Duodenal mucosa (tissue), 2 donors: ENCODE data around the gene MIS18A.

Experiments used
- H3K27ac ChIP-seq: one replicate; pipeline ENCODE4 v1.7.0; 2013; ENCODE audit warnings: low read depth, low read length
- H3K27me3 ChIP-seq, 2 donors: one replicate each; pipeline ENCODE4 v1.7.0; 2013; ENCODE audit warnings: low read length in 2 of 2, control low read depth in 1 of 2; ENCODE audit not compliant: insufficient read depth in 2 of 2, control insufficient read depth in 1 of 2
- H3K36me3 ChIP-seq, 2 donors: one replicate each; pipeline ENCODE4 v1.7.0; 2013; ENCODE audit warnings: low read length in 2 of 2, control low read depth in 1 of 2; ENCODE audit not compliant: insufficient read depth in 2 of 2, control insufficient read depth in 1 of 2
- H3K4me1 ChIP-seq, 2 donors: one replicate each; pipeline ENCODE4 v1.7.0; 2013; ENCODE audit warnings: low read length in 2 of 2, control low read depth in 1 of 2; ENCODE audit not compliant: insufficient read depth in 2 of 2, control insufficient read depth in 1 of 2
- H3K4me3 ChIP-seq, 2 donors: one replicate each; pipeline ENCODE4 v1.7.0; 2013; ENCODE audit warnings: low read length in 2 of 2, low read depth in 1 of 2
- H3K9ac ChIP-seq, 2 donors: one replicate each; pipeline ENCODE4 v1.7.0; 2013; ENCODE audit warnings: low read length in 2 of 2, low read depth in 1 of 2
- H3K9me3 ChIP-seq, 2 donors: one replicate each; pipeline ENCODE4 v1.7.0; 2013; ENCODE audit warnings: low read length in 2 of 2, control low read depth in 1 of 2; ENCODE audit not compliant: control insufficient read depth in 1 of 2

MIS18A gene

DNA sequence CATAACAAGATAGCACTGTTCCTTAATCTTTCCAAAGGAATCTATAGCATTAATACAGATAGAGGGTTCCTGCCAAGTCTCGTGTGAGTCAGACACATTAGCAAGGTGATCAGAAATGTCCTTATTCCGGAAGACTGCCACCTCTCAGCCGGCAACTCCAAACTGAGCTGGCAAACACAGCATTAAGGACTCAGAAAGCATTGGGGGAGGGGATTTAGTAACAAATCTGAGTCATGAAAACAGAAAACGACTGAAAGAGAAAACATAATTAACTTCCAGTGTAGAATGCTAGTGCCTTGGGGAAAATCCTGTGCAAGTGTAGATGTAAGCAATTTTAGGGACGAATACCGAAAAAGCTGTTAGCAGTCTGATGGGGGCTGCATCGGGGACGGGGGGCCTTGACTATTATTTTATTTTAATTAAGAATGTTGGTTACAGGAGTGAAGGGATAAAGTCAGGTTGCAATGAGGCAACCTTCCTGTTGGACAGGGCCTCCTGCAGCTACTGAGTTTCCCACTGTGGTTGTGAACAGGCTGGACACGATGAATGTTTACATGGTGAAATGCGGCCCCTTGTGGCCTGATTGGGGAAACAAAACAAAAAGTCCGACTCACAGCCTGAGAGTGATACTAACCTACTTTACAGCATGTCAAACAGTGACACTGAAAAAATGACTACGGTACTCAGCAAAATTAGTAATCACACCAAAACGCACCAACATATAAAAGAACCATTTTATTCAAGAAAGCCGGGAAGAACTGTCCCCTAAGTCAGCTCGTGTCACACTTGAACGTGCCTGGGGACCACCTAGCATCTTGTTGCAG is 20.7 kb downstream of the MIS18A start:
- no peaks in the 10 kb centered on the region for H3K27me3 ChIP-seq
- H3K9me3 ChIP-seq = no peaks in the 10 kb centered on the region
- no peaks in the 10 kb centered on the region for H3K4me1 ChIP-seq
- no peak overlapping the region for H3K9ac ChIP-seq
- no peaks in the 10 kb centered on the region for H3K36me3 ChIP-seq
- H3K27ac ChIP-seq = no peak overlapping the region
- no peak overlapping the region for H3K4me3 ChIP-seq

DNA sequence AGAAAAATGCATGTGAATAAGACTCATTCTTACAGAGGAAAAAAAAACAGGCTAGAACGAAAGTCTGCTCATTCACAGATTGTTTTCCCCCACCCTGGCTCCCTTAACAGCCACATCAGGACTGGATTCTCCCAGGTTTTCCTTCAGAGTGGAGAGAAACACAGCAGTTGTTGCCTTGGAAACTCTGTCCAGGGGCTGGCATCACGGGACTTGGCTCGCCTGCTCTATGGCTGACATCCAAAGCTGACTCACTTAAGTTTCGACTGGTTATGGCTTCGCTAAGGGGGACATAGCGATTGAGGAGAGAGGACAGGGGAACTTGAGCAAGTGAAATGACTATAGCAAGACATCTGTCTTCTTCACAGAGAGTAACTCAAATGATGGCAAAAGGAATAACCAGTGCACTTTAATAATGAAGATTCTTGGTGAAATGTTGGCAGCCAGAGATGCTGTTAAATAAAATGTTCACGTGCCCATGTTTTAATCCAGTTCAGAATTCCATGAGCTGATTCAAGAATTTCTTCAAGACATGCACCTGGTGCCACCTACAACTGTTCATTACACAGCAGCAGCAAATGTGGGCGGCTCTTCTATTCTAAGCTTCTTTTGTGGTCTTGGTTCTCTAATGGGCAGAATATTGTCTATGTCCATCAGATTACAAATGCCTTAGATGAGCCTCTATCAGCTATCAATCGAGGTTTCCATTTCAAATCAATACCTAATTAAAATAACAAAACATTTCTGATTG is 21.8 kb downstream of the MIS18A start:
- Histone ChIP-seq H3K36me3 (no peaks in the 10 kb centered on the region), H3K4me1 (no peaks in the 10 kb centered on the region), H3K9ac (no peak overlapping the region), H3K27me3 (no peaks in the 10 kb centered on the region), H3K27ac (no peak overlapping the region), H3K9me3 (no peaks in the 10 kb centered on the region), H3K4me3 (no peak overlapping the region)

DNA sequence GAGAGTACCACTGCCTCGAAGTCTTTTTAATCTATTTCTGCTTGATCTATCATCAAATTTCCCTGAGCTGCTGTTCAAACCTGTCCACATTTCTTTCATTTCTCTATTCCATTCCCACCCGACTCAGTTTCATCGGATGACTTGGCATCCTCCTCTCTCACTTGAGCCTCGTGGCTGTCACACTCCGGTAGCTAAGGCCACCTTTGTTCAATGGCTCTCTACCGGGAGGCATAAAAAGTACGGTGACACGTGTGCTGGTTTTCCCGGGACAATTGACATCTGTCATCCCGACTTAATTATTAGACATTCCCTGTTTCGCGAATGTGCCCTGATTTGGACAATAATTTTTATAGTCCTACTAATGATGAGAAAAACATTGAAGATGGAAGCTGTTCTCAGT is 22.6 kb downstream of the MIS18A start:
- no peak overlapping the region for H3K27ac ChIP-seq

DNA sequence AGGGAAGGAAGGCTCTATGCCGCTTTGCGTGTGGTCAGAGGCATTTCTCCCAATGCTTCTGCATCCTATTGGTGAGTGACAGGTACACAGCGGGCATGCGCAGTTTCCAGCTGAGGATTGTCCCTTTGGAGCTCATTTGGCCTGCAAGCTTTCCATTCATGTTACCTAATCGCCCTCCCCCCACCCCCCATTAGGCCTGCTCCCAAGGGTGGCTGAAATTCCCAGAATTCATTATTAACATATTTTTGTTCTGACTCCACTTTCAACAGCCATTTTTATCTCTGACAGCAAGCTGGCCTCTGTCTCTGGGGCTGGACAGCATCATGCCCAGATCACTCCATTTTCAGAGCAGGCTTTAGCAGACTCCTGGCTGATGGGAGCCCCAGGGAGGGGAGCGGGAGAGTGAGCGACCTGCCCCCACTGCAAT is 25.6 kb downstream of the MIS18A start:
- no peaks in the 10 kb centered on the region for H3K36me3 ChIP-seq
- H3K9ac ChIP-seq = no peak overlapping the region
- H3K4me3 ChIP-seq = no peak overlapping the region
- H3K27me3 ChIP-seq = no peaks in the 10 kb centered on the region
- no peaks in the 10 kb centered on the region for H3K9me3 ChIP-seq
- no peak overlapping the region for H3K27ac ChIP-seq
- no peaks in the 10 kb centered on the region for H3K4me1 ChIP-seq

More for the DNA sequence above, 22.6 kb downstream of the MIS18A start:
- no peaks in the 10 kb centered on the region for H3K9me3 ChIP-seq
- no peak overlapping the region for H3K4me3 ChIP-seq
- H3K27me3 ChIP-seq = no peaks in the 10 kb centered on the region
- H3K36me3 ChIP-seq = no peaks in the 10 kb centered on the region
- no peak overlapping the region for H3K9ac ChIP-seq
- H3K4me1 ChIP-seq = no peaks in the 10 kb centered on the region

DNA sequence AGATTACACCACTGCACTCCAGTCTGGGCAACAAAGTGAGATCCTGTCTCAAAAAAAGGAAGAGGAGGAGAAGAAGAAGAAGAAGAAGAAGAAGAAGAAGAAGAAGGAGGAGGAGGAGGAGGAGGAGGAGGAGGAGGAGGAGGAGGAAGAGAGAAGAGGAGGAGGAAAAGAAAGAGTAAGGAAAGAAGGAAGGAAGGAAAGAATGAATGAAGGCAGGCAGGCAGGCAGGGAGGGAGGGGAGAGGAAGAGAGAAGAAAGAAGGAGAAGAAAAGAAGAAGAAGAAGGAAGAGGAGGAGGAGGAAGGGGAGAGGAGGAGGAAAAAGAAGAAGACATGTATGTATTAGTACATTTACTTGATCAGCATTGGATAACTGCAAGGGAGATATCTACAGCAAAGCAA is 26.7 kb downstream of the MIS18A start:
- H3K4me3 ChIP-seq = no peak overlapping the region
- no peak overlapping the region for H3K27ac ChIP-seq
- H3K36me3 ChIP-seq = no peaks in the 10 kb centered on the region
- H3K9me3 ChIP-seq = no peaks in the 10 kb centered on the region
- no peaks in the 10 kb centered on the region for H3K4me1 ChIP-seq
- no peaks in the 10 kb centered on the region for H3K27me3 ChIP-seq
- no peak overlapping the region for H3K9ac ChIP-seq

DNA sequence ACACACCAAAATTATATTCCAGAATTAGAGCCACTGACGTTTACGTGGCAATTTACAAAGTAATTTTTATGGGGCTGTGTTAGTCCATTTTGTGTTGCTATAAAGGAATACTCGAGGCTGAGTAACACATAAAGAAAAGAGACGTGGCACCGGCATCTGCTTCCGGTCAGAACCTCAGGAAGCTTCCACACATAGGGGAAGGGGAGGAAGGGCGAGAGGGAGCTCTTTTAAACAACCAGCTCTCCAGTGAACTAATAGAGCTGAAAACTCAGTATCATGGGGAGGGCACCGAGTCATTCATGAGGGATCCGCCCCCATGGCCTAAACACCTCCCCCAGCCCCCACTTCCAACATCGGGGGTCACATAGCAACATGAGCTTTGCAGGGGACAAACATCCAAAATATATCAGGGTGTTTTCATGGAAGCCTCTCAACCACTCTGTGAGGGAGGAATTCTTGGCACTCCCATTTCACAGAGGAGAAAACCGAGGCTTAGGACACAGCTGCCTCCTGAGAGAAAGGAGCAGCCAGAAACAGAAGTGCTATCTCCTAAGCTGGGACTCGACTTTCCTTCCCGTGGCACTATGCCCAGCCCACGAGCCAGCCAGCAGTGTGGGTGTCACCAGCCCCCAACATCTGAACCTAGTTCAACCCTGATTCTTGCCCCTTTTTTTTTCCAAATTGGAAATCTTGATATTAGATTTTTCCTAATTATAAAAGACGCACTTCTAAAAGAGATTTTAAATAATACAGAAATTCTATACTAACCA is 29.2 kb downstream of the MIS18A start:
- no peaks in the 10 kb centered on the region for H3K4me1 ChIP-seq
- H3K27me3 ChIP-seq = no peaks in the 10 kb centered on the region
- no peak overlapping the region for H3K9ac ChIP-seq
- H3K36me3 ChIP-seq = no peaks in the 10 kb centered on the region
- H3K27ac ChIP-seq = no peak overlapping the region
- no peaks in the 10 kb centered on the region for H3K9me3 ChIP-seq
- H3K4me3 ChIP-seq = no peak overlapping the region

DNA sequence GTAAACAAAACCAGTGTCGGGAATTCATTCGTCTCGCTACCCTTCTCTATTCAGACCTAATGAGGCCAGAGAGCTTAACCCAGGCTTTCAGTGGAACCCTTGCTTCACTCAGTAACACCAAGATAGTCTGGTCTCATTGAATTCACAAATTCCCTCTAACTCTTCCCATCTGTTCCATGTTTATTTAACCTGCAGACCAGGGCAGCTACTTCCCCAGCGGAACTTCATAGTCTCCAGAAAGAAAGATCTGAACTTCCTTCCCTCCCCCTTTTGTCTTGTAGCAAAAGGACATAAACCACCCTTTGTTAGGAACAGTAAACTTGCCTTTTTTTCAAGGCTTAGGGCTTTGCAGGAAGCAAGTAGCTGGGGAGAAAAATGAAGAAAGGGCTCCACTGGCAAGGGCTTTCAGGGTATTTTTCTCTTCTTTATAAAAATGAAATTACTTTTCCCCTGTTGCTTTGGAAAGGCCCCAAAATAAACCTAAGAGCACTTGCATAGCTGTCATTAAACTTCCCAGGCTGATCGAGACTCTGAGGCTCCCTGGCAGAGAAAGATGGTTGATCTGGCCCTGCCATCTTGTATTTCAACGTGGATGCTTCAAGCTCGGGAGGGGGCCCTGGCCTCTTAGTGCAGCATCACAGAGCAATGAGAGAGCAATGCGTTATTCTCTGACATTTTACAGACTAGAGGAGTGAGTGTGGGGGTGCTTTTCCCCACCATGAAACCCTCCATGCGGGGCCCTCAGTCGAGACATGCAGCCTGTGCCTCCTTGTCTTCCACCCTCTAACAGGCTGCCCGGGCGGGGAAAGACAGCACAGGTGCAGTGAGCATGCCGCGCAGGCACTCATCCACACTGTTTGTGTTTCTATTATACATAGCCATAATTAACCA is 30.0 kb downstream of the MIS18A start:
- H3K9ac ChIP-seq = no peak overlapping the region
- H3K4me1 ChIP-seq = no peaks in the 10 kb centered on the region
- no peak overlapping the region for H3K4me3 ChIP-seq
- no peaks in the 10 kb centered on the region for H3K27me3 ChIP-seq
- no peaks in the 10 kb centered on the region for H3K36me3 ChIP-seq
- H3K9me3 ChIP-seq = no peaks in the 10 kb centered on the region
- no peak overlapping the region for H3K27ac ChIP-seq

DNA sequence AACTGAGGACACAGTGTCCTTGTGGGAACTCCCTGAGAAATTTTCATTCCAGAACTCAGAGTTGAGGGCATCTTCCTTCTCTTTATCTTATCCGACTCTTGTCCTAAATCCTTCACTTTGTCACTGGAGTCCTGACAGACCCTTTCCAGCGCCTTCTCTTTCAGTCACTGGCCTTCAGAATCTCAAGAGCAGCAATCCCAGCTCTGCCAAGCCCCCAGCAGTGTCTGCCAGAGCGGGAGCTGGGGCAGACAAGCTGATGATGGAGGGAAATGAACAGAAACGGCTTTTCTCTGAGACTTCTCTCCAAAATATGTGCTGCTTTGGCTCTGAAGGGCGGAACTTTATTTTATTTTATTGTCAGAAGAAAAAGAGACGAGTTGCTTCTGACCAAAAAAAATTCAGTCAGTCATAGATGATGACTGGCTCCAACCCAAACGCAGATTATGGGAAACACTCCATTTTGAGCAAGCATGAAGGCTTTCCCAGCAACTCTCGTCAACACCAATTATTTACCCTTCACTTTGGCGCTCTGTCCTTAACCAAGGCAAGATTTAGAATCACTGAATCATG is 32.2 kb downstream of the MIS18A start:
- Histone ChIP-seq H3K4me3 (no peak overlapping the region), H3K9ac (no peak overlapping the region), H3K27me3 (no peaks in the 10 kb centered on the region), H3K27ac (no peak overlapping the region), H3K4me1 (no peaks in the 10 kb centered on the region), H3K36me3 (no peaks in the 10 kb centered on the region), H3K9me3 (no peaks in the 10 kb centered on the region)

DNA sequence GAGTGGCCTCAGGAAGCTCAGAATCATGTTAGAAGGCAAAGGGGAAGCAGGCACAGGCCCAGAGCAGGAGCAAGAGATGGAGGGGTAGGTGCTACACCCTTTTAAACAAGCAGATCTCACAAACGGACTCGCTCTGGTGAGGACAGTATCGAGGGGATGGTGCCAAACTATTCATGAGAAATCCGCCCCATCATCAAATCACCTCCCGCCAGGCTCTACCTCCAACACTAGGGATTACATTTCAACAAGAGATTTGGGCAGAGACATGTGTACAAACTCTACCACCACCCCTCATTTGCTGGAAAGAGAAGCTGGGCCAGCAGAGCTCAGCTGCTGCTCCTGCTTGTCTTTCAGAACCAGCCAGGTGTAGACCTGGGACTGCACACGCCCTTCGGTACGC is 32.9 kb downstream of the MIS18A start:
- no peaks in the 10 kb centered on the region for H3K27me3 ChIP-seq
- H3K27ac ChIP-seq = no peak overlapping the region
- H3K9me3 ChIP-seq = no peaks in the 10 kb centered on the region
- no peaks in the 10 kb centered on the region for H3K36me3 ChIP-seq
- no peak overlapping the region for H3K9ac ChIP-seq
- H3K4me3 ChIP-seq = no peak overlapping the region
- H3K4me1 ChIP-seq = no peaks in the 10 kb centered on the region
